ENCODE measurements around the gene ARHGAP32. TPM values are rescaled to one million over a fixed set of nuclear protein-coding genes. Genes with fewer than 3 reads are reported as not detected.
A peak's percentile ranks its signal among the peaks of the same experiment; 100 is the strongest.

Gene ARHGAP32
- total RNA-seq, 4 donors from 2014 or later = 13.5 to 21.9 (median 20.2) TPM

DNA sequence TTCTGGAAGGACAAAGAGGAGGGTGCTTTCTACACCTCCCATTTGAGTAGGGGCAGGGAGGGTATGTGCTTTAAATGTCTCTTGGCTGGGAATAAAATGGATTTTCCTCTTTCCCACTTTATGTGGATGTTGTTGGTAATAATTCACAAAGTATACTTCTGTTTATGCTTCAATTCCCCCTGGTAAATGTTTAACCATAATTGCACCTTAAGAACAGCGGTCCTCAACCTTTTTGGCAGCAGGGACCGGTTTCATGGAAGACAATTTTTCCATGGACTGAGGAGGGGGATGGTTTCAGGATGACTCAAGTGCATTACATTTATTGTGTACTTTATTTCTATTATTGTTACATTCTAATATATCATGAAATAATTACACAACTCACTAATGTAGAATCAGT, 245.5 kb downstream of the ARHGAP32 start:
- H3K27me3 ChIP-seq = no peaks in the 10 kb centered on the region
- 93 to 97% methylated on average over 2 of the region's 2 CpGs for WGBS, 2 donors
- intact Hi-C loops (cut with DNase I) = no loop called here

DNA sequence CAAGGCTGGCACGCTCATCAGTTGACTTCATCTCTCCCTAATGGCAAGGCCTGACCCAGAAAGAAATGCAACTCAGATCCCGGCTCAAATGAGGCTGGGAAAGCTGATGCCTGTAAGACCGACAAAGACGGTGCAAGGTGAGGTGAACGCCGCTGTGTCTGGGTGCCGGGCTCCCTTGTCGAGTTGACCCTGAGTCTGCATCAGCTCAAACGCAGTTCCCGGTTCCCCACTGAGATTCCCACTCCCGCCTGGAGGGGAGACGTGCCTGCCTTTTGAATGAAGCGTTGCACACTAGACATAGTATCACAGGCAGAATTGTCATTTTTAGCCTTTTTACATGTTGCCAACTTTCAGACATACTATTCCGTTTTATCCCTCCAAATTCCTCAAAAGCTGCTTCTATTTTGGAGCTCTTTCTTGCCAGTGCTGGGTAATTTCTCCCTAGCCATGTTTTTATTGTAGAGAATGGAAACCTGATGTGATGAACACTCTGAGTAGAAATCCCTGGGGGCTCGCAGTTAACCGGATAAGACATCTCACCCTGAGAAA, 248.6 kb downstream of the ARHGAP32 start:
- peaks cover 0 to 5% of the 10 kb centered on the region in 2 donors for H3K4me1 ChIP-seq
- no peak overlapping the region for H3K27ac ChIP-seq
- H3K4me3 ChIP-seq (replicated peaks in 1 of 3) = no peak overlapping the region
- no peak for DNase-seq
- H3K27me3 ChIP-seq = no peaks in the 10 kb centered on the region
- WGBS, 2 donors = 78 to 84% methylated on average over 16 of the region's 16 CpGs
- intact Hi-C loops (cut with DNase I) = no loop called here
- TF ChIP-seq, protein P1, sequence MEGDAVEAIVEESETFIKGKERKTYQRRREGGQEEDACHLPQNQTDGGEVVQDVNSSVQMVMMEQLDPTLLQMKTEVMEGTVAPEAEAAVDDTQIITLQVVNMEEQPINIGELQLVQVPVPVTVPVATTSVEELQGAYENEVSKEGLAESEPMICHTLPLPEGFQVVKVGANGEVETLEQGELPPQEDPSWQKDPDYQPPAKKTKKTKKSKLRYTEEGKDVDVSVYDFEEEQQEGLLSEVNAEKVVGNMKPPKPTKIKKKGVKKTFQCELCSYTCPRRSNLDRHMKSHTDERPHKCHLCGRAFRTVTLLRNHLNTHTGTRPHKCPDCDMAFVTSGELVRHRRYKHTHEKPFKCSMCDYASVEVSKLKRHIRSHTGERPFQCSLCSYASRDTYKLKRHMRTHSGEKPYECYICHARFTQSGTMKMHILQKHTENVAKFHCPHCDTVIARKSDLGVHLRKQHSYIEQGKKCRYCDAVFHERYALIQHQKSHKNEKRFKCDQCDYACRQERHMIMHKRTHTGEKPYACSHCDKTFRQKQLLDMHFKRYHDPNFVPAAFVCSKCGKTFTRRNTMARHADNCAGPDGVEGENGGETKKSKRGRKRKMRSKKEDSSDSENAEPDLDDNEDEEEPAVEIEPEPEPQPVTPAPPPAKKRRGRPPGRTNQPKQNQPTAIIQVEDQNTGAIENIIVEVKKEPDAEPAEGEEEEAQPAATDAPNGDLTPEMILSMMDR (IDR thresholded peaks at IDR 0.05) = no peak
- no peak for TF ChIP-seq POLR2A (IDR thresholded peaks at IDR 0.05)
- no peaks in the 10 kb centered on the region for H3K9me3 ChIP-seq
- H3K36me3 ChIP-seq = no peaks in the 10 kb centered on the region

More for the DNA sequence above, 245.5 kb downstream of the ARHGAP32 start:
- no peaks in the 10 kb centered on the region for H3K9me3 ChIP-seq
- no peak for TF ChIP-seq POLR2A (IDR thresholded peaks at IDR 0.05)
- TF ChIP-seq, protein P1 (IDR thresholded peaks at IDR 0.05) = no peak
- peaks cover 0 to 5% of the 10 kb centered on the region in 2 donors for H3K4me1 ChIP-seq
- no peak for DNase-seq
- no peak overlapping the region for H3K4me3 ChIP-seq (replicated peaks in 1 of 3)
- no peaks in the 10 kb centered on the region for H3K36me3 ChIP-seq
- H3K27ac ChIP-seq = no peak overlapping the region

DNA sequence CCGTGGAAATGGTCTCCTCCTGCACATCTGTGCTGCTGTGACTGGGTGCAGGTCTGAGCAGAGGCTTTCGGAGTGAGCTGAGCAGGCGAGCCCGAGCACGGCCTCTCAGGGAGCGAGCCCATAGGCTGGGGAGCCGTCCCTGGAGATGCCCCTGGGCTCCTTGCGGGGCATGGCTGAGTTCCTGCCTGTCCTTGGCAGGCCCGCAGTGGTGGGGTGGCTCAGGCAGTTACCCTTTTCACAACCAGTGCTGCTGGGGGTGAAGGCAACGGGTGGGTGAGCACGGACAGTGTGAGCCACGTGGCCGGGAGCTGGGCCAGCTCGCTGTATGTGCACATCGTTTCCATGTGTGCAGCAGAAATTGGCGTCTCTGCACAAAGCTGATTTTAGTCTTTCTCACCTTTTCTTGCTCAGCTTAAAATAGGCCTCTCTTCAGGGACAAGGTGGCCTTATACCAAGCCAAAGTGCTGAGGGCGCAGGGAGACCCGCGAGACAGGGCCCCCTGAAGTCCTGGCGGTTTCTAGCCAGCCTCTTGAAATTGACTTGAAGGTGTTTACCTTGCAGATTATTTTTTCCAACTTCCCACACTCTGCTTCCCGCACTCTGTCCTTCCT, 249.2 kb downstream of the ARHGAP32 start, which contains the start of gene TP53AIP1:
Gene TP53AIP1 (minus strand): TSS at position 55 of the 611 bp plus-strand sequence. CDS start 5,053 bp downstream, outside the sequence.
- Histone ChIP-seq H3K9me3 (no peaks in the 10 kb centered on the region), H3K4me1 (peaks cover 0 to 5% of the 10 kb centered on the region in 2 donors), H3K27ac (no peak within 1 kb of the TSS), H3K36me3 (no peaks in the 10 kb centered on the region), H3K27me3 (no peaks in the 10 kb centered on the region), H3K4me3 (replicated peaks in 1 of 3) (no peak within 1 kb of the TSS)
- 52 to 56% methylated on average over 12 to 20 of the region's 21 CpGs for WGBS, 2 donors
- TF ChIP-seq, protein P1 (IDR thresholded peaks at IDR 0.05) = no peak
- no peak for TF ChIP-seq POLR2A (IDR thresholded peaks at IDR 0.05)
- peak in 1 of 2 donors; percentile 24 for DNase-seq
- intact Hi-C loops (cut with DNase I) = no loop called here

DNA sequence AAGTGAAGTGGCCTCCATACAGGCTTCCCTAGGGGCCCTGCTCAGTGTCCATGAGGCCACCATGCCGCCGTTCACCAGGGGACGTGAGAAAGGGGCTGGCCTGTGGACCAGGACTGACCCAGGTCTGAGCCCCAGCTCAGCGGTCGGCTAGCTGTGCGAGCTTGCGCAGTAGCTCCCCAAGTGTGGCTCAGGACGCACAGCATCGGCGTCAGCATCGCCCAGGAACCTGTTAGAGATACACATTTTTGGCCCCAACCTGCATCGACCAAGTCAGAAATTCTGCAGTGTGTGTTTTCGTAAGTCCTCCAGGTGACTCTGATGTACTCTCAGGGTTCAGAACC, 249.9 kb downstream of the ARHGAP32 start:
- intact Hi-C loops (cut with DNase I) = no loop called here
- no peak for TF ChIP-seq POLR2A (IDR thresholded peaks at IDR 0.05)
- TF ChIP-seq, protein P1 (IDR thresholded peaks at IDR 0.05) = no peak
- no peak overlapping the region for H3K27ac ChIP-seq

DNA sequence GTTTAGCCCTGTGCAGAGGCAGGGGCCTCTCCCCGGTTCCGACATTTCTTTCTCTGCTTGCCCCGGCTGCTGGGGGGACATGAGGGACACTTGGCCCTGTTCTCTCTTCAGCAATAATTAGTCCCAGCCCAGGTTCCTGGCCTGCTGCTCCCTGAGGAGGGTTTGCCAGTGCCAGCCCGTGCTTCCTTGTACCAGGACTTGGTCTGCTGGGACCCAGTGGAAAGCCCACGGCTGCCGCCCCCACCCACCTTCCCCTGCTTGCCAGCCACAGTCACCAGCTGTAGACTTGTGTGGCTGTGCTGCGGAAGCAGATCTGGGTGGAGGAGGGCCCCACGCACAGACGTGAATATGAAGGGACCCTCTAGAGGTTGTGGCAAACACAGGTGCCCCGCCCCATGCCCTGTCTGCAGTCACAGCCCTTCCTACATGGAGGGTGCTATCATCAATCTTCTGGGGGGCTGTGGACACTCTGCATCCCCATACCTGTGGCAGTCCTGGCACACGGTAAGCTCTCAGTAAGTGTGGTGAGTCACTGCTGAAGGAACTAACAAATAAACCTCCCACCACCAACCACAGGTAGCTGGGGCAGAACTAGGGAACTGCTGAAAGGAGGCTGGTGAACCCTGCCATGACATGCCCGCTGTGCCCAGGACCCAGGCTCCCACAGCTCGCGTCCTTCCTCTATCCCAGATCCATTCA, 250.4 kb downstream of the ARHGAP32 start:
- Histone ChIP-seq H3K4me3 (replicated peaks in 1 of 3) (no peak overlapping the region), H3K27me3 (no peaks in the 10 kb centered on the region), H3K36me3 (no peaks in the 10 kb centered on the region), H3K27ac (no peak overlapping the region), H3K9me3 (no peaks in the 10 kb centered on the region), H3K4me1 (peaks cover 0 to 7% of the 10 kb centered on the region in 2 donors)
- DNase-seq = no peak
- 92 to 97% methylated on average over 8 to 11 of the region's 14 CpGs for WGBS, 2 donors
- intact Hi-C loops (cut with DNase I) = no loop called here
- TF ChIP-seq, protein P1 (IDR thresholded peaks at IDR 0.05) = no peak
- no peak for TF ChIP-seq POLR2A (IDR thresholded peaks at IDR 0.05)

More for the DNA sequence above, 249.9 kb downstream of the ARHGAP32 start:
- no peaks in the 10 kb centered on the region for H3K9me3 ChIP-seq
- peaks cover 0 to 5% of the 10 kb centered on the region in 2 donors for H3K4me1 ChIP-seq
- no peaks in the 10 kb centered on the region for H3K27me3 ChIP-seq
- no peak for DNase-seq
- WGBS, 2 donors = 94 to 97% methylated on average over 13 of the region's 13 CpGs
- no peak overlapping the region for H3K4me3 ChIP-seq (replicated peaks in 1 of 3)
- no peaks in the 10 kb centered on the region for H3K36me3 ChIP-seq

All from thyroid gland (tissue), 4 donors.